Muscle layer of duodenum (tissue), 2 donors: ENCODE results near the gene EXD2.
"Not testable (repeated sequence)": the region's sequence is repeated elsewhere in the genome, so short reads cannot be mapped to it uniquely, and the experiment has no call there.

Source experiments
- H3K27ac ChIP-seq: one replicate; pipeline ENCODE4 v1.7.0; 2013; ENCODE audit warnings: mild to moderate bottlenecking, low read length
- H3K27me3 ChIP-seq: one replicate; pipeline ENCODE4 v1.7.0; 2013; ENCODE audit warnings: low read depth, mild to moderate bottlenecking, control low read depth, low read length
- H3K36me3 ChIP-seq, 2 donors: one replicate each; pipeline ENCODE4 v1.7.0; 2013; ENCODE audit warnings: low read length in 2 of 2, control low read depth in 1 of 2, mild to moderate bottlenecking in 1 of 2; ENCODE audit not compliant: insufficient read depth in 2 of 2, control insufficient read depth in 1 of 2
- H3K4me1 ChIP-seq, 2 donors: one replicate each; pipeline ENCODE4 v1.7.0; 2013; ENCODE audit warnings: low read length in 2 of 2, mild to moderate bottlenecking in 2 of 2, control low read depth in 1 of 2, moderate library complexity in 1 of 2; ENCODE audit not compliant: insufficient read depth in 2 of 2, control insufficient read depth in 1 of 2
- H3K4me3 ChIP-seq, 2 donors: one replicate each; pipeline ENCODE4 v1.7.0; 2013; ENCODE audit warnings: low read length in 2 of 2, low read depth in 1 of 2, mild to moderate bottlenecking in 1 of 2
- H3K9me3 ChIP-seq, 2 donors: one replicate each; pipeline ENCODE4 v1.7.0; 2013; ENCODE audit warnings: low read length in 2 of 2, control low read depth in 1 of 2, mild to moderate bottlenecking in 1 of 2; ENCODE audit not compliant: control insufficient read depth in 1 of 2
- donor health status: healthy.

Gene EXD2

GRCh38 chr14:69204753-69205152 lies 13.5 kb downstream of the EXD2 start:
- H3K4me3 ChIP-seq, result no peak overlapping the region
- no peak overlapping the region for H3K27ac ChIP-seq
- H3K27me3 ChIP-seq, result no peaks in the 10 kb centered on the region
- H3K9me3 ChIP-seq, result no peaks in the 10 kb centered on the region
- peaks cover 0 to 2% of the 10 kb centered on the region in 2 donors for H3K36me3 ChIP-seq
- no peaks in the 10 kb centered on the region for H3K4me1 ChIP-seq

DNA sequence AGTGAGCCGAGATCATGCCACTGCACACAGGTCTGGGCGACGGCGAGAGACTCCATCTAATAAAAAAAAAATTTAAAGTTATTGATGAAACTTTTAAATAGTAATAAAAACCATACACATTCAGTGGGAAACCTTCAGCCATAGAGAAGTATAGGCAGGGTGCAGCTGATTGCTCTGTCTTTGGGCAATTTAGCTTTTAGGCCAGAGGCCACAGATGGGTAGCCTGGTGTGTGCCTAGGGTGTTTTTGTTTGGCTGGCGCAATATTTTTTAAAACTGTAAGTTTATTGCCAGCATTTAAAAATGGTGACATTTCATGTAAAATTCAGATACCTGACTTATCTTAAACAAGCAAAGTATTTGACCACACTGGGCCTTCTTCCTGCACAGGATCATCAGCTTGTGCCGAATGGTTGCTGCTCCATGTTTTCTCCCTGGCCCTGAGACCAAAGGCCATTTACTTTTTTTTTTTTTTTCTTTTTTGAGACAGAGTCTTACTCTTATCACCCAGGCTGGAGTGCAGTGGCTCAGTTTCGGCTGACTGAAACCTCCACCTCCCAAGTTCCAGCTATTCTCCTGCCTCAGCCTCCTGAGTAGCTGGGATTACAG lies 16.2 kb downstream of the EXD2 start:
- Histone ChIP-seq H3K27ac (no peak overlapping the region), H3K4me1 (no peaks in the 10 kb centered on the region), H3K4me3 (no peak overlapping the region)

GRCh38 chr14:69208666-69209065 lies 17.4 kb downstream of the EXD2 start:
- H3K4me1 ChIP-seq, result no peaks in the 10 kb centered on the region
- no peak overlapping the region for H3K4me3 ChIP-seq
- no peak overlapping the region for H3K27ac ChIP-seq
- no peaks in the 10 kb centered on the region for H3K27me3 ChIP-seq
- peaks cover 0 to 10% of the 10 kb centered on the region in 2 donors for H3K36me3 ChIP-seq
- H3K9me3 ChIP-seq, result no peaks in the 10 kb centered on the region

More for the DNA sequence above, 16.2 kb downstream of the EXD2 start:
- peaks cover 0 to 10% of the 10 kb centered on the region in 2 donors for H3K36me3 ChIP-seq
- H3K9me3 ChIP-seq, result no peaks in the 10 kb centered on the region
- no peaks in the 10 kb centered on the region for H3K27me3 ChIP-seq

DNA sequence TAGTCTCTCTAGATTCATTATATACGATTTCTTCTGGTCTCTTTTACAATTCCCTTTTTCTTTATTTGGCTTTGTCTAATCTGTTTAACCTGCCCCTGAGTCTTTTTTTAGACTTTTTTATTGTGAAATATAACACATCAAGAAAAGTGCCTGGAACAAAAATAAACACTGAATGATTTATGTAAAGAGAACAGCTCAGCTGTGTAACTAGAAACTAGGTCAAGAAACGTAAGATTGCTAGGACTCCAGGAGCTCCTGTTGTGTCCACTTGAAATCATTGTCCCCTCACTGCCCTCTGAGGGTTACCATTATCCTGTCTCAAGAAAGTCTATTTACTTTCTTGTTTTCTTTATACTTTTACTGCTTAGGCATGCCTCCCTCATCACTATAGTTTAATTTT lies 23.1 kb downstream of the EXD2 start:
- Histone ChIP-seq H3K36me3 (peaks cover 0 to 10% of the 10 kb centered on the region in 2 donors), H3K27me3 (no peaks in the 10 kb centered on the region), H3K4me1 (peaks cover 0 to 7% of the 10 kb centered on the region in 2 donors), H3K4me3 (no peak overlapping the region), H3K27ac (no peak overlapping the region), H3K9me3 (no peaks in the 10 kb centered on the region)

- not testable (repeated sequence) for H3K27me3 ChIP-seq, H3K36me3 ChIP-seq, H3K9me3 ChIP-seq, H3K4me3 ChIP-seq, H3K4me1 ChIP-seq, H3K27ac ChIP-seq
Measured at GRCh38 chr14:69217663-69218062, 26.4 kb downstream of the EXD2 start.

- Histone ChIP-seq H3K27me3 (no peaks in the 10 kb centered on the region), H3K4me1 (no peaks in the 10 kb centered on the region), H3K27ac (no peak overlapping the region), H3K4me3 (no peak overlapping the region), H3K36me3 (peaks cover 10 to 16% of the 10 kb centered on the region in 2 donors), H3K9me3 (no peaks in the 10 kb centered on the region)
Measured at GRCh38 chr14:69224946-69225345, 33.6 kb downstream of the EXD2 start.

DNA sequence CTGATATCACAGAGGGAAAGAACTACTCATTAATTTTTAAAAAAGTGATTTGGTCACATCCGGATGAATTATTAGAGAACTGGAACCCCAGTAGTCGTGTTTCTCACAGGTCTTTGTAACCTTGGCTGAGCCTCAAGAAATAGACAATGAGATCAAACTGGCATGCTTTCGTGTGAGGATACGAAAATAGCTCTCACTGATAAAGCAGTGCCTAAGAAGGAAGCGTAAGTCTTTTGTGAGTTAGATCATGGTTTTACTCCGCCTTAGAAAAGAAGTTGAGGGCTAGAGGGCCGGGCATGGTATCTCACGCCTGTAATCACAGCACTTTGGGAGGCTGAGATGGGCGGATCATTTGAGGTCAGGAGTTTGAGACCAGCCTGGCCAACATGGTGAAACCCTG lies 34.9 kb downstream of the EXD2 start:
- Histone ChIP-seq H3K4me3 (no peak overlapping the region), H3K9me3 (no peaks in the 10 kb centered on the region), H3K4me1 (no peaks in the 10 kb centered on the region), H3K27me3 (no peaks in the 10 kb centered on the region), H3K27ac (no peak overlapping the region), H3K36me3 (peaks cover 10 to 21% of the 10 kb centered on the region in 2 donors)

- Histone ChIP-seq H3K9me3 (no peaks in the 10 kb centered on the region), H3K4me3 (no peak overlapping the region), H3K27me3 (no peaks in the 10 kb centered on the region), H3K36me3 (peaks cover 10 to 25% of the 10 kb centered on the region in 2 donors), H3K27ac (no peak overlapping the region), H3K4me1 (no peaks in the 10 kb centered on the region)
Measured at GRCh38 chr14:69226736-69227135, 35.4 kb downstream of the EXD2 start.

GRCh38 chr14:69231486-69231885 lies 40.2 kb downstream of the EXD2 start:
- no peaks in the 10 kb centered on the region for H3K27me3 ChIP-seq
- no peak overlapping the region for H3K27ac ChIP-seq
- no peaks in the 10 kb centered on the region for H3K9me3 ChIP-seq
- H3K4me1 ChIP-seq, result no peaks in the 10 kb centered on the region
- H3K4me3 ChIP-seq, result no peak overlapping the region
- peaks cover 34 to 36% of the 10 kb centered on the region in 2 donors for H3K36me3 ChIP-seq

- H3K36me3 ChIP-seq, result peaks cover 43 to 45% of the 10 kb centered on the region in 2 donors
- H3K9me3 ChIP-seq, result no peaks in the 10 kb centered on the region
- no peak overlapping the region for H3K27ac ChIP-seq
- H3K27me3 ChIP-seq, result no peaks in the 10 kb centered on the region
- no peaks in the 10 kb centered on the region for H3K4me1 ChIP-seq
- no peak overlapping the region for H3K4me3 ChIP-seq
Measured at GRCh38 chr14:69232388-69232787, 41.1 kb downstream of the EXD2 start.

DNA sequence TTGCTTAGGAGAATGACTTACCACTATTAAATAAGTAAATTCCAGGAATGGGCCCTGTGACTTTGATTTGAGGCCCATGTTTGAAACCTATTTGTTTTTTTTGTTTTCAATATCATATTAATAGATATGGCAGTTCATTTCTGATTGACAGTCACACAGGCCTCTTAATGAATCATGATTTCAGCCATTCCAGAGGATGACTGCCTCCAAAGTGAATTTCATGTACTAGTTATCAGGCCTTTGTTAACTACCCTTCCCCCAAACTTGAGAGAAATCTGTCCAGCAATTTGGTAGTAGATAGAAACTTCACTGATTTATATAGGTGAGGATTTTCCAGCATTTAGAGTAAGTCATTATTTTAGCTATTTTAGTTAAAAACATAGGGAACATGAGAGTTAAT lies 42.8 kb downstream of the EXD2 start:
- Histone ChIP-seq H3K36me3 (peaks cover 49 to 55% of the 10 kb centered on the region in 2 donors), H3K4me1 (no peaks in the 10 kb centered on the region), H3K27ac (no peak overlapping the region)

DNA sequence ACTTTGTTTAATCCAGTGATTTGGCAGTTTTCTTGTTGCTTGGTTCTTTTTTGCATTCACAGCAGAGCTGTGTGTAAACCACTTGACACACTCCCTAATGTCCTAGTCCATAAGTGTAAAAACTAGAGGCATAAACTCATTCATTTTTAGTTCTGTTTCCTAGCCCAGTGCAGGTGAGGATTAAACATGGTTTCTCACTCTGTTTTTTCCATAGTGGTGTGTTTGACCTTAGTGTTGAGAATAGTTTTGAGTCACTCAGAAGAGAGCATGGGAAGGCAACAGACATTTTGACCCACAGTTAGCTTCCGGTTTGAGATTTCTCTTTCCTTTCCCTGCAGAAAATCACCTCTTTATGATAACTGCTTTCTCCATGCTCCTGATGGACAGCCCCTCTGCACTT lies 44.4 kb downstream of the EXD2 start:
- H3K27ac ChIP-seq, result no peak overlapping the region
- peaks cover 49 to 59% of the 10 kb centered on the region in 2 donors for H3K36me3 ChIP-seq
- no peaks in the 10 kb centered on the region for H3K4me1 ChIP-seq

More for the DNA sequence above, 42.8 kb downstream of the EXD2 start:
- no peaks in the 10 kb centered on the region for H3K9me3 ChIP-seq
- no peaks in the 10 kb centered on the region for H3K27me3 ChIP-seq
- H3K4me3 ChIP-seq, result no peak overlapping the region

More for the DNA sequence above, 44.4 kb downstream of the EXD2 start:
- no peaks in the 10 kb centered on the region for H3K9me3 ChIP-seq
- no peak overlapping the region for H3K4me3 ChIP-seq
- H3K27me3 ChIP-seq, result no peaks in the 10 kb centered on the region
